Loucy (cell line): ENCODE data around the gene SYCP2L.

ENCODE experiments used
- H2AFZ ChIP-seq: fragments of 200-600 bp; sonication (generic); 2 replicates; pipeline ENCODE4 v1.6.0; 2016; ENCODE audit warnings: antibody characterized with exemption, mild to moderate bottlenecking, low read length, moderate library complexity
- H3F3A ChIP-seq: fragments of 200-600 bp; 2 replicates; pipeline ENCODE4 v1.6.0; 2016; ENCODE audit warnings: antibody characterized with exemption, low read depth, mild to moderate bottlenecking
- H3K27me3 ChIP-seq: fragments of 200-600 bp; sonication (generic); 2 replicates; pipeline ENCODE4 v1.6.1; 2014; ENCODE audit warnings: low read length, mild to moderate bottlenecking; ENCODE audit not compliant: insufficient read depth, poor library complexity, severe bottlenecking
- H3K36me3 ChIP-seq: fragments of 200-600 bp; sonication (generic); 2 replicates; pipeline ENCODE4 v1.6.1; 2016; ENCODE audit warnings: low read length; ENCODE audit not compliant: insufficient read depth
- H3K4me1 ChIP-seq: fragments of 200-600 bp; sonication (generic); 2 replicates; pipeline ENCODE4 v1.5.1; 2014; ENCODE audit warnings: low read length, mild to moderate bottlenecking; ENCODE audit not compliant: insufficient read depth, poor library complexity, severe bottlenecking
- H3K4me2 ChIP-seq: fragments of 200-600 bp; sonication (generic); 2 replicates; pipeline ENCODE4 v1.6.0; 2014; ENCODE audit warnings: antibody characterized with exemption, low read length, low read depth, mild to moderate bottlenecking; ENCODE audit not compliant: poor library complexity, severe bottlenecking
- H3K4me3 ChIP-seq: fragments of 200-600 bp; sonication (generic); 2 replicates; pipeline ENCODE4 v1.5.1; 2014; ENCODE audit warnings: low read length, mild to moderate bottlenecking, mixed read lengths; ENCODE audit not compliant: poor library complexity, severe bottlenecking
- H3K79me2 ChIP-seq: fragments of 200-600 bp; sonication (generic); 2 replicates; pipeline ENCODE4 v1.6.1; 2014; ENCODE audit warnings: low read length; ENCODE audit not compliant: insufficient read depth
- H3K9ac ChIP-seq: fragments of 200-600 bp; sonication (generic); 2 replicates; pipeline ENCODE4 v1.6.0; 2014; ENCODE audit warnings: mild to moderate bottlenecking, low read depth, low read length, moderate library complexity; ENCODE audit not compliant: poor library complexity, severe bottlenecking
- H3K9me2 ChIP-seq: fragments of 200-600 bp; sonication (generic); replicated peaks from 2 replicates; pipeline ENCODE4 v1.6.1; 2016; ENCODE audit warnings: low read depth, low read length, mixed read lengths
- H3K9me3 ChIP-seq: fragments of 200-600 bp; sonication (generic); 2 replicates; pipeline ENCODE4 v1.6.1; 2014; ENCODE audit warnings: mild to moderate bottlenecking, antibody characterized with exemption, low read length, low read depth; ENCODE audit not compliant: insufficient read depth
- H4K20me1 ChIP-seq: fragments of 200-600 bp; sonication (generic); 2 replicates; pipeline ENCODE4 v1.6.0; 2014; ENCODE audit warnings: antibody characterized with exemption, low read length, mild to moderate bottlenecking; ENCODE audit not compliant: insufficient read depth, poor library complexity, severe bottlenecking
- CTCF ChIP-seq: fragments of 200-600 bp; sonication (generic); conservative IDR thresholded peaks from 2 replicates; pipeline ENCODE4 v1.5.1; 2014; ENCODE audit warnings: mild to moderate bottlenecking, antibody characterized with exemption, low read length
- EZH2phosphoT487 ChIP-seq: fragments of 200-600 bp; IDR thresholded peaks from 2 replicates; pipeline ENCODE4 v1.6.1; 2018; ENCODE audit warnings: antibody characterized with exemption, mild to moderate bottlenecking, moderate library complexity, borderline replicate concordance

SYCP2L gene

GRCh38 chr6:10968776-10969175, 81.9 kb downstream of the SYCP2L start:
- Histone ChIP-seq H3K27me3 (no peaks in the 10 kb centered on the region), H3K9ac (no peak overlapping the region), H3K4me2 (no peak overlapping the region), H4K20me1 (no peaks in the 10 kb centered on the region), H3K4me3 (no peak overlapping the region), H3K9me2 (no peaks in the 10 kb centered on the region), H3K4me1 (no peaks in the 10 kb centered on the region), H3K9me3 (no peaks in the 10 kb centered on the region), H3K79me2 (no peaks in the 10 kb centered on the region), H3F3A (no peaks in the 10 kb centered on the region), H3K36me3 (no peaks in the 10 kb centered on the region), H2AFZ (no peak overlapping the region)
- TF ChIP-seq EZH2phosphoT487: no peak
- TF ChIP-seq CTCF: no peak

GRCh38 chr6:10970731-10971130, 83.9 kb downstream of the SYCP2L start:
- TF ChIP-seq CTCF: no peak
- H3K4me3 ChIP-seq: no peak overlapping the region
- H3K4me2 ChIP-seq: no peak overlapping the region
- no peaks in the 10 kb centered on the region for H3K9me2 ChIP-seq
- H3K9ac ChIP-seq: no peak overlapping the region
- H4K20me1 ChIP-seq: no peaks in the 10 kb centered on the region
- H3K36me3 ChIP-seq: no peaks in the 10 kb centered on the region
- H3F3A ChIP-seq: no peaks in the 10 kb centered on the region
- no peak overlapping the region for H2AFZ ChIP-seq
- H3K79me2 ChIP-seq: no peaks in the 10 kb centered on the region
- no peaks in the 10 kb centered on the region for H3K4me1 ChIP-seq
- H3K9me3 ChIP-seq: no peaks in the 10 kb centered on the region
- H3K27me3 ChIP-seq: no peaks in the 10 kb centered on the region

GRCh38 chr6:10972196-10972595, 85.3 kb downstream of the SYCP2L start:
- Histone ChIP-seq H3K4me3 (no peak overlapping the region), H3K4me2 (no peak overlapping the region), H3K9me3 (no peaks in the 10 kb centered on the region), H4K20me1 (no peaks in the 10 kb centered on the region), H3K4me1 (no peaks in the 10 kb centered on the region), H3K9ac (no peak overlapping the region), H3K9me2 (no peaks in the 10 kb centered on the region), H3F3A (no peaks in the 10 kb centered on the region), H3K36me3 (no peaks in the 10 kb centered on the region), H3K27me3 (no peaks in the 10 kb centered on the region), H3K79me2 (no peaks in the 10 kb centered on the region), H2AFZ (no peak overlapping the region)
- TF ChIP-seq EZH2phosphoT487 (no peak), CTCF (no peak)
